ENCODE measurements around the gene C17orf107.
"Not testable (repeated sequence)": the region's sequence is repeated elsewhere in the genome, so short reads cannot be mapped to it uniquely, and the experiment has no call there.

Gene C17orf107

GRCh38 chr17:4899341-4900230, at the start of gene C17orf107:
Gene C17orf107, plus strand, starts transcription at chr17:4899536. Its CDS starts 227 bp downstream, at chr17:4899763.
- DNase-seq (ENCODE audit: low read depth) = peak; percentile 81

DNA sequence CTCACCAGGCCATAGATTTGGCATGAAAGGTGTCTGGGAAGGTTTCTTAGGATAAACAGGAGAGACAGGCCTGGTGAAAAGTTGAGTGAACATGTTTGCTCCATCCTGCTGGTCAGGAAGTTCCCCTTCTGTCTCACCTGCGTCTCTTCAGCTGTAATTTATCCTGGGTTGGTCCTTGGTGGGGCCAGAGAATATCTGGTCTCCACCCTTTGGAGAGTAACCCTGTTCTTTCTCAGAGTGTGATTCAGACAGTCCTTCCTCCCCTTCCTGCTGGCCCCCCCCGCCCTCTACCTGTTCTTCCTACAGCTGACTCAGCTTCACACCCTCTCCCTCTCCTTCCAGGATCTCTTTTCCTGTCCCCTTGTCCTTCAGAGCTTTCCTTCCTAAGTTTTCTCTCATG, 49.1 kb upstream of the C17orf107 start:
- DNase-seq (ENCODE audit: low read depth) = no peak

DNA sequence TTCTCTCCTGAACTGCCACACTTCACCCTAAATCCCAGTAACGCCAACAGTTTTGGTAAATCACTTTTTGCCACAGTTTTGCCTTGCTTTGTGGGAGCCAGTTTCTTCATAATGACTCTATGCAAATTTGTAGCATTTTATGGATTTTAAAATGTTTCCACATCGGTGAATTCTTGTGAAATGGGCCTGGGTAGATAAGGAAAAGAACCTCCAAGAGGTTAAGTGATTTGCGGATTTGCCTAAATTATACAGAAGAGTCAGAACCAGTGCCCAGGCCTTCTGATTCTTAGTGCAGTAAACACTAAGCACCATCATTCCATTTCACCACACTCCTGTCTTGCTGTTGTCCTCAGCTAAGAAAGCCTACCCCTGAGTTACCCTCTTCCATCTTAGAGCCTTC, 48.3 kb upstream of the C17orf107 start:
- DNase-seq (ENCODE audit: low read depth) = no peak

- no peak for DNase-seq (ENCODE audit: low read depth)
These were observed 46.6 kb upstream of the C17orf107 start for GRCh38 chr17:4852567-4853207.

DNA sequence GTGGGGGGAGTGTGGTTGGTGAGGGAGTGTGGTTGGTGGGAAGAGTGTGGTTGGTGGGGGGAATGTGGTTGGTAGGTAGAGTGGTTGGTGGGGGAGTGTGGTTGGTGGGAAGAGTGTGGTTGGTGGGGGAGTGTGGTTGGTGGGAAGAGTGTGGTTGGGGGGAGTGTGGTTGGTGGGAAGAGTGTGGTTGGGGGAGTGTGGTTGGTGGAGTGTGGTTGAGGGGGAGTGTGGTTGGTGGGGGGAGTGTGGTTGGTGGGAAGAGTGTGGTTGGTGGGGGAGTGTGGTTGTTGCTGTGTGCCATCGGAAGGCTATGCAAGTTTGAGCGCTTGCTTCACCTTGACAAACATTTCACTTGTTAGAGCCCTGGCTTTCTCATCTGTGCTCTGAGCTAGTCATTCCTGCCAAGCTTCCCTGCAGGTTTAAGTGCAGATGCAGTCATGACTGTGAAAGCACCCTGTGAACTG, 46.1 kb upstream of the C17orf107 start:
- DNase-seq (ENCODE audit: low read depth) = no peak

- DNase-seq (ENCODE audit: low read depth) = no peak
These were observed 45.1 kb upstream of the C17orf107 start for GRCh38 chr17:4854111-4854681.

GRCh38 chr17:4856271-4856936, 42.9 kb upstream of the C17orf107 start:
- no peak for DNase-seq (ENCODE audit: low read depth)

DNA sequence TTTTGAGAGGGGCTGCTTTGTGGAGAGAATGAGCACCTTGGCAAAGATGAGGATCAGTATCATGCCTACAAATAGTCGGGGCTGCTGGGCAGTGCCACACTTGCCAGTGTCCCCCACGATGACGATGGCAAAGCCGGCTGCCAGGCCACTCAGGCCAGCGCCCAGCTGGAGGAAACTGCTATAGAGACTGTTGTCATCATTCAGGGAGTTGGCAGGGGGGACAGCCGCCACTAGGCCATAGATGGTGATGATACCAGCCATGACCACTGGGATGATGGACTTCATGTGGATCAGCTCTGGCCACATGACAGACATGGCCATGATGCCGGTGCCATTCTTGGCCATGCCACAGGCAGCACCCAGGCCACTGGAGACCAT, 42.4 kb upstream of the C17orf107 start:
- no peak for DNase-seq (ENCODE audit: low read depth)

DNA sequence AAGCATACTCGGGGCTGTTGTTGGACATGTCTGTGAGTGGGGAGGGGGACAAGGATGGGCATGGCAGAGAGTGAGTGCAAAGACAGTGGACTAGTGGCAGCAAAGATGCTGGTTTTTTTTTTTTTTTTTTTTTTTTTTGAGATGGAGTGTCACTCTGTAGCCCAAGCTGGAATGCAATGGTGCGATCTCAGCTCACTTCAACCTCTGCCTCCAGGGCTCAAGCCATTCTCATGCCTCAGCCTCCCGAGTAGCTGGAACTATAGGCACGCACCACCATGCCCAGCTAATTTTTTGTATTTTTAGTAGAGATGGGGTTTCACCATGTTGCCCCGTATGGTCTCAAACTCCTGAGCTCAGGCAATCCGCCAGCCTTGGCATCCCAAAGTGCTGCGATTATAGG, 42.0 kb upstream of the C17orf107 start:
- not testable (repeated sequence) for DNase-seq (ENCODE audit: low read depth)

- no peak for DNase-seq (ENCODE audit: low read depth)
These were observed 41.1 kb upstream of the C17orf107 start for GRCh38 chr17:4858068-4858881.

DNA sequence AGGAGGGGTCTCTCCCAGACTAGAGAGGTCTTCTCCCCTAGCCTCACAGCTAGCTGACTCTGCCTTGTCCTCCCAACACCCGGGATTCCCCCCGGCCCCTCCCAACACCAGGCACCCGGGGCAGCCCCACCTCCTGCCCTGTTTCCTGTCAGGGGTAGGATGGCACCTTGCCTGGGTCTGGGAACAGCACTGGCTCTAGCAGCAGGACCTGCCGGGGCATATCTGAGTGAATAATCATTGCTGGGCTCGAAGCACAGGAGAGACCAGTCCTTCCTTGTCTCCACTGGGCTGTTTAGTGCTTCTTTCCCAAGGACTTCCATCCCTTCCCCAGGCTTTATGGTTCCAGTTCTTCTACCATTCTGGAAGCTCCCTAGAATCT, 40.5 kb upstream of the C17orf107 start:
- DNase-seq (ENCODE audit: low read depth) = no peak

- DNase-seq (ENCODE audit: low read depth) = no peak
These were observed 39.3 kb upstream of the C17orf107 start for GRCh38 chr17:4859816-4860625.

DNA sequence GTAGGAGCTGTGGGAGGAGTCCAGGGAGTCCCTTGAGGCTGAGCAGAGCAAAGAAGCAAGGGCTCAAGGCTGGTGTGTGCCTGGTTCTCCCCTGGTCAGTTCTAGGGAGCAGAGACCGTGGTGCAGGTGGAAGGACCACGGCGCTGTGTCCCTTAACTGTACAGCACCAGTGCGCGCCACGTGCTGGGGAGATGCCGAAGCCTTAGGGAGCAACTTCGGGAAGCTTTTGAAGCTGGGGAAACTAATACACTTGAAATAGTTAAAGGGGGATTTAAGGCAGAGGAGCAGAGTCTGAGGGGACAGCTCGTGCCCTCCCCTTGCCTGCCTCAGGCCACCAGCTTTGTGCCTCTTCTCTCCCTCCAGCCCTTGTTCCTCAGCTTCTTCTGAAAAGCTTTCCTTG, 38.7 kb upstream of the C17orf107 start:
- no peak for DNase-seq (ENCODE audit: low read depth)

GRCh38 chr17:4861052-4861451, 38.3 kb upstream of the C17orf107 start:
- DNase-seq (ENCODE audit: low read depth) = no peak

- no peak for DNase-seq (ENCODE audit: low read depth)
These were observed 36.6 kb upstream of the C17orf107 start for GRCh38 chr17:4862720-4863119.

DNA sequence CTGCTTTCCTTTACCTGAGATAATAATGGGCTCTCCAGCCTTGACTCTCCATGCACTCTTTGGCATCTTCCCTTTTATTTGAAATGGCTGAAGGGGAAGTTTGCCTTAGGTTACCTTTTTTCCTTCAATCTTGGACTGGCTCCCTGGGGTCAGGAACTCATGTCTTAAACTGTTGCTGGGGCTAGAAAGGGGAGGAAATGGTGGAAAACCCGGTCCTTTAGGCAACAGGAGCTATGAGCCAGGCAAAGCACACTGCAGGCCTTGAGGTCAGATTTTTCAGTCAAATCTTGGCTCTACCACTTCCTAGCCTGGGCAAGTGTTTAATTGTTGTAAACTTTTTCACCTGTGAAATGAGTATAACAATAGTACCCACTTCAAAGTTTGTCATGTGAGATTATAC, 36.0 kb upstream of the C17orf107 start:
- DNase-seq (ENCODE audit: low read depth) = no peak

GRCh38 chr17:4867535-4867934, 31.8 kb upstream of the C17orf107 start:
- not testable (repeated sequence) for DNase-seq (ENCODE audit: low read depth)

DNA sequence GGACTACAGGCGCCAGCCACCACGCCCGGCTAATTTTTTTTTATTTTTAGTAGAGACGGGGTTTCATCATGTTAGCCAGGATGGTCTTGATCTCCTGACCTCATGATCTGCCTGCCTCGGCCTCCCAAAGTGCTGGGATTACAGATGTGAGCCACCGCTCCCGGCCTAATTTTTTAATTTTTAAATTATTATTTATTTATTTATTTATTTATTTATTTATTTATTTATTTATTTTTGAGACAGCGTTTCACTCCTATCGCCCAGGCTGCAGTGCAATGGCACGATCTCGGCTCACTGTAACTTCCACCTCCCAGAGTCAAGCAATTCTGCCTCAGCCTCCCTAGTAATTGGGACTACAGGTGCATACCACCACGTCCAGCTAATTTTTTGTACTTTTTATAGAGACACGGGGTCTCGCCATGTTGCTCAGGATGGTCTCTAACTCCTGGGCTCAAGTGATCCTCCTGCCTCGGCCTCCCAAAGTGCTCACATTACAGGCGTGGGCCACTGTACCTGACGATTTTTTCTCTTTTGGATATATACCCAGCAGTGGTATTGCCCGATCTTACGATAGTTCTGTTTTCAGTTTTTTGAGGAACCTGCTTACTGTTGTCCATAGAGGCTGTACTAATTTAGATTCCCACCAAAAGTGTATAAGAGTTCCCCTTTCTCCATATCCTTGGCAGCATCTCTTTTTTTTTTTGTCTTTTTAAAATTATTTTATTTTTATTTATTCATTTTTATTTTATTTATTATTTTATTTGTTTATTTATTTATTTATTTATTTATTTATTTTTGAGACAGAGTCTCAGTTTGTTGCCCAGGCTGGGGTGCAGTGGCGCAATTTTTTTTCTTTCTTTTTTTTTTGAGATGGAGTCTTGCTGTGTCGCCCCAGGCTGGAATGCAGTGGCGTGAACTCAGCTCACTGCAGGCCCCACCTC, 30.0 kb upstream of the C17orf107 start:
- not testable (repeated sequence) for DNase-seq (ENCODE audit: low read depth)

DNA sequence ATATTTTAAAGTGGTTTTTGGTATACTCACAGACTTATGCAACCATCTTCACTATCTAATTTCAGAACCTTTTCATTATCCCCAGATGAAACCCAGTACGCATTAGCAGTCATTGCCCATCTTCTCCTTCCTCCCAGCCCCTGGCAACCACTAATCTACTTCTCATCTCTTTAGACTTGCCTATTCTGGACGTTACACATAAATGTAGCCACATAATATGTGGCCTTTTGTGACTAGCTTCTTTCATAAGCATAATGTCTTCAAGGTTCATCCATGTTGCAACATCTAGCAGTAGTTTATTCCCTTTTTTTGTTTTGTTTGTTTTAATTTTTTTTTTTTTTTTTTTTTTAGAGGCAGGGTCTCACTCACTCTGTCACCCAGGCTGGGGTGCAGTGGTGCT, 28.5 kb upstream of the C17orf107 start:
- DNase-seq (ENCODE audit: low read depth) = no peak

- DNase-seq (ENCODE audit: low read depth) = no peak
These were observed 26.6 kb upstream of the C17orf107 start for GRCh38 chr17:4872786-4873185.

All from stimulated activated CD8-positive, alpha-beta memory T cell treated with anti-CD3 and anti-CD28 coated beads, Interleukin-15, amount 100 ng/mL, for 1 hour (primary cell).